Spleen (tissue), 7 donors: ENCODE results near the gene GNPAT.

ENCODE experiments used
- POLR2A ChIP-seq, 3 donors: fragments of 450-650 bp; IDR thresholded peaks; one replicate each; pipeline ENCODE4 v1.5.1; 2017; ENCODE audit warnings: antibody characterized with exemption in 3 of 3, mild to moderate bottlenecking in 1 of 3
- TF ChIP-seq, protein P1 (sequence below), 11 experiments: fragments of 200-600 bp in 7 of 11; fragments of 450-650 bp in 4 of 11; sonication (generic) in 4 of 11; IDR thresholded peaks in 8 of 11; conservative IDR thresholded peaks in 3 of 11; 1 replicate in 7 of 11; 2 replicates in 4 of 11; pipeline versions ENCODE4 v1.4.0 to v1.8.0; 2016 to 2021; ENCODE audit warnings: antibody characterized with exemption in 11 of 11, inconsistent platforms in 4 of 11, mild to moderate bottlenecking in 1 of 11
- donor health status: DM: no; HTN: no; CAD: no; lungs with moderate emphysema.
- donor health status: DM: no; HTN: no; CAD: no.
- donor health status: DM: no; HTN: no; CAD: no.

DNA sequence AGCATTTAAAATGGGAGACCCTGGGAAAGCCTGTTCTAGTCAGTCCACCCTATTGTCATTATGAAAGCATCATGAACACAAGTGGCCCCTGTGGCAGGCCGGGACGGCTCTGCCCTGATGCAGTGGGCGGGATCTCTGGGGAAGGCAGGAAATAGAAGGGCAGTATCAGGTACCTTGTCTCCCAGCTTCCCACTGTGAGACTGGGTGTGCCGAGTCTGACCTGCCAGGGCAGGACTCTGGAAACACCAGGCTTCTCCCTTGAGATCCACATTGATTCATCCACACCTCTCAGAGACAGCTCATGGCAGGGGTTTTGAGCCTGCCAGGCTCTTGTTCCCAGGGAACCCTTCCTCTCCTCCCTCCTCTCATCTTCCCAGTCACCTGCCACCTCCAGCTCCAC lies 24.5 kb upstream of the GNPAT start:
- no peak for TF ChIP-seq POLR2A (IDR thresholded peaks at IDR 0.05)
- TF ChIP-seq, protein P1, sequence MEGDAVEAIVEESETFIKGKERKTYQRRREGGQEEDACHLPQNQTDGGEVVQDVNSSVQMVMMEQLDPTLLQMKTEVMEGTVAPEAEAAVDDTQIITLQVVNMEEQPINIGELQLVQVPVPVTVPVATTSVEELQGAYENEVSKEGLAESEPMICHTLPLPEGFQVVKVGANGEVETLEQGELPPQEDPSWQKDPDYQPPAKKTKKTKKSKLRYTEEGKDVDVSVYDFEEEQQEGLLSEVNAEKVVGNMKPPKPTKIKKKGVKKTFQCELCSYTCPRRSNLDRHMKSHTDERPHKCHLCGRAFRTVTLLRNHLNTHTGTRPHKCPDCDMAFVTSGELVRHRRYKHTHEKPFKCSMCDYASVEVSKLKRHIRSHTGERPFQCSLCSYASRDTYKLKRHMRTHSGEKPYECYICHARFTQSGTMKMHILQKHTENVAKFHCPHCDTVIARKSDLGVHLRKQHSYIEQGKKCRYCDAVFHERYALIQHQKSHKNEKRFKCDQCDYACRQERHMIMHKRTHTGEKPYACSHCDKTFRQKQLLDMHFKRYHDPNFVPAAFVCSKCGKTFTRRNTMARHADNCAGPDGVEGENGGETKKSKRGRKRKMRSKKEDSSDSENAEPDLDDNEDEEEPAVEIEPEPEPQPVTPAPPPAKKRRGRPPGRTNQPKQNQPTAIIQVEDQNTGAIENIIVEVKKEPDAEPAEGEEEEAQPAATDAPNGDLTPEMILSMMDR (IDR thresholded peaks at IDR 0.05 in 8 of 11, conservative IDR thresholded peaks at IDR 0.05 in 3 of 11) = no peak
